Adipose tissue (tissue), 3 donors: ENCODE data around the gene KRT28. TPM values are rescaled to one million over a fixed set of nuclear protein-coding genes. Genes with fewer than 3 reads are reported as not detected.
A peak's percentile ranks its signal among the peaks of the same experiment; 100 is the strongest.
"Not testable (repeated sequence)": the region's sequence is repeated elsewhere in the genome, so short reads cannot be mapped to it uniquely, and the experiment has no call there.

Source experiments
- H3K27ac ChIP-seq: one replicate; pipeline ENCODE4 v1.5.1; 2013; ENCODE audit warnings: low read depth, low read length
- WGBS, 3 donors: extraction: QIAGEN DNeasy Blood & Tissue Kit; methylation state at CpG; one replicate each; pipeline ENCODE4 v1.1.7; 2013; 5-methylcytosine and 5-hydroxymethylcytosine counted together
- polyA plus RNA-seq, 3 donors: library from polyadenylated mRNA; stranded (reverse); fragments of 200-250 nt; gene quantifications; one replicate each; pipeline ENCODE4 v1.2.3, GENCODE V29; 2013
- donor health status: healthy with polysubstance abuse.
- donor health status: Bipolar disorder and iron deficiency.
- donor health status: healthy.

Gene KRT28
- polyA plus RNA-seq, 3 donors, result not detected

DNA sequence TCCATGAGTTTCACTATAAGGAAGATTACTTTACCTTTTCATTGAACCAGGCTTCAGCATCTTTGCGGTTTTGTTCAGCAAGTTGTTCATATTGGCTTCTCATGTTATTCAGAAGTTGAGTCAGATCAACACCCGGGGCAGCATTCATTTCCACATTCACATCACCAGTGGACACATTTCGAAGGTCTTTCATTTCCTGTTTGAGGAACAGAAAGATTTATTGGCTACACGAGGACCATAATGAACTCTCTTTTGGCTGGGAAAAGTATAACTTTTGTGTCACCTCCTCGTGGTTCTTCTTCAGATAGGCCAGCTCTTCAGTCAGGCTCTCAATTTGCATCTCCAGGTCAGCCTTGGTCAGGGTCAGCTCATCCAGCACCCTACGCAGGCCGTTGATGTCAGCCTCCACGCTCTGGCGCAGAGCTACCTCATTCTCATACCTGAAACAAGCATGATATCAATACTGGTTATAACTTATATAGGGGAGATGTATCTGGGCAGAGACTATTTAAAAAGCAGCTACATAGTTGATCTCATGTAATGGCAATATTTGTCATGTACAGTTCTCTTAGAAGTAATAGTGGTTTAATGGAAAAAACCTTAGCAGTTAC, 20.6 kb upstream of the KRT28 start:
- no peak overlapping the region for H3K27ac ChIP-seq
- WGBS, 3 donors, result 79 to 88% (median 87%) methylated on average over 9 of the region's 9 CpGs

DNA sequence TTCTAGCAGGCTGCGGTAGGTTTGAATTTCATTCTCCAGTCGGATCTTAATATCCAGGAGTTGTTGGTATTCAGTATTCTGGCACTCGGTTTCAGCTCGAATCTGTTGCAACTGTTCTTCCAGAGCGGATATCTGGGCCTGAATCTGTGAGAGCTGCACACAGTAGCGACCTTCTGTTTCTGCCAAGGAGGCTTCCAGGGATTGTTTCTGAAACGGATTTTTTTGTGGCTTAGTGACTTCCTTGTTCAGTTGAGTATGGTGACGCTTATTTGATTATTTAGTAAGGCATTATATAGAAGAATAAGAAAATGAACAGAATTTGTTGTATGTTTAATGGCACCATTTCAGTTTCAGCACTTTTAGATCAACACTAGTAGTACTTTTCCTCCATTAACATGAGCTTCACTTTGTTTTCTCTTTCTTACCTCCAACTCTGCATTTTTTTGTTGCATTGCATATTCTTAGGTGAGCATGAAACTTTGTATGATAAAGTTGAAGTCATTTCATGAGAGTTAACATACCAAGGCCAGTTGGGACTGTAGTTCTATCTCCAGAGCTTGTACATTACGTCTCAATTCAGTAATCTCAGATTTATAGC, 19.9 kb upstream of the KRT28 start:
- WGBS, 3 donors, result 31 to 56% (median 47%) methylated on average over 9 of the region's 9 CpGs
- H3K27ac ChIP-seq, result peak overlapping the region; percentile 68

DNA sequence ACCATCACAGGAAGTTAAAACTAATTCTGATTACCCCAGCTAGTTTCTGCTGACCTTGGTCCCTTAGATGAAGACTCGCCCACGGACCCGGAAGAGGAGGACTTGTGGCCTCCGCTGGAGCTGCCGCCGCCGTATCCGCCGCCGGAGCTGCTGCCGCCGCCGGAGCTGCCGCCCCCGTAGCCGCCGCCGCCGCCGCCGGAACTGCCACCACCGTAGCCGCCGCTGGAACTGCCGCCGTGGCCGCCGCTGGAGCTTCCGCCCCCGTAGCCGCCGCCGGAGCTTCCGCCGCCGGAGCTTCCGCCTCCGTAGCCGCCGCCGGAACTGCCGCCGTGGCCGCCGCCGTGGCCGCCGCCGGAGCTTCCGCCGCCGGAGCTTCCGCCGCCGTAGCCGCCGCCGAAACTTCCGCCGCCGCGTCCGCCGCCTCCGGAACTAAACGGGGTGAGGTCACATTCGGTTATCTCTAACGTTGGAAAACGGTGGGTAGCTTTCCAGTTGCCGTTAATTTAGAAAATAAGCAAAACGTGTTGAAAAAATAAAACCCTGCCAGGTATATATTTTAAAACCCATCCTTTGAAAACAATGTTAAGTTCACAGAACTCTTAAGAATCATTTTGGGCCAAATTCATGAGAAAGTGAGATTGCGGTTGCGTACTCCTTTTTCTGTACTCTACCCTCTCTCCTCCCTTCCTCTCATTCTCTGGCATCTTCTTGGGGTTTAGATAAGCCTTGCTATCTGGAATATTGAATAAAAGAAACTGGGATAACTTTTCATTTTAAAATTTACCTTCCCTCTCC, 19.2 kb upstream of the KRT28 start:
- H3K27ac ChIP-seq, result peak overlapping the region; percentile 77
- 1 to 2% (median 1%) methylated on average over 63 to 73 of the region's 73 CpGs for WGBS, 3 donors

DNA sequence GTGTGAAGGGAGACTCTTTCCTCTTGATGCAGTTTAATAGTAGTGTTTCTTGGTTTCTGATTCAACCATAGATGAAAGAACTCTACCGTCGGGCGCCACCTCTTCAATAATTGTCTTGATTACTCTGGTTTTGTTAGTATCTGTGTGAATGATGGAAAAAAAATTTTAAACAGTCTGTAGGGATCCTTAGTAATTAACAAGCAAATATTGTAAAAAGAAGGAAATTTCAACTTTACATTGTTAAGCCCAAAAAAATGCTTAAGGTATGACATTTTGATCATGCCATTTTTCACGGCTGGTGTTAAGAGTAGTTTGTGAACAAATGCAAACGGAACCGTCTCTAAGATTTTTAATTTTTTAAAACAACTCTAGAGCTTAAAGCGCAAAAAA, 18.6 kb upstream of the KRT28 start:
- WGBS, 3 donors, result 14 to 22% (median 17%) methylated on average over 7 of the region's 7 CpGs
- H3K27ac ChIP-seq, result peak overlapping the region; percentile 77

DNA sequence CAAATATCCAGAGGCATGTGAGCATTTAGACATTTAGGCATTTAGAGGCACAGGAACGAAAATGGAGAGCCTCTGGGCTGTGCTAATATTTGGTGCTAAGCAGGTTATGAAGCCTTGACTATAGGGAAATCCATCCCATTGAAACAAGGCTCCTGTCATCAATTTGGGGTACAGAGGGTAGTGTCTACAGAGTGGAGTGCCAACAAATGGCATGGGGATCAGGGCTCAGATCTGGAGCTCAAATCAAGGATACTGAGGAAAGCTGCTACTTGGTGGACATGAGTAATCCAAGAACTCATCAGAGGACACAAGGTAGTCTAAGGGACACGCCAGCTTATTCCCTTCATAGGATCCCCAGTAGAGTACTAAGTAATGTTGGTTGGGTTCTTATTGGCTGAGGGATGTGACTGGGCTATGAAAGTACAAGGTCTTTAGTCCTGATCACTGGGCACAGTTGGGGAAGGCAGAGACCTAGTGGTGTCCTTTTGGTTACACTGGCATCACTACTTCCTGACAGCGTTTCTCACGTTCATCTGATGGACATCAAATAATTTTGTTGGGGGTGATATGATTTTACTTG, 17.4 kb upstream of the KRT28 start:
- 94 to 98% (median 96%) methylated on average over 4 of the region's 4 CpGs for WGBS, 3 donors
- H3K27ac ChIP-seq, result no peak overlapping the region

DNA sequence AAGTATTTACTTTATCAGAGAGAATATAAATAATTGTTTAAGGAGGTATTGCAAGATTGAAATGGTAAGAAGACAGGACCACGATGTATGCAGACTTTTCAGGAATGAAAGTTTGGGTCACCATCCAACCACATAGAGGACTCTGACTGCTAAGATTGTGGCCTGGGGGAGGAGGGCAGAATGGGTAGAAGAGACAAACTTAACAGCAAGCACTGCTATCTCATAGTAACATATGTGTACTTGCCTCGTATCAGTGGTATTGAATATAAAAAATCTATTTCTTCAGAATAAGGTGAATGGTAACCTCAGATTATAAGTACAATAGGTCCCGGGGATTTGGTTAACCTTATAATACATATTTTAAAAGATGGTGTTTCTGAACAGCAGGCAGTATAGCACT, 16.8 kb upstream of the KRT28 start:
- WGBS, 3 donors, result 88 to 94% (median 93%) methylated on average over 3 of the region's 3 CpGs

DNA sequence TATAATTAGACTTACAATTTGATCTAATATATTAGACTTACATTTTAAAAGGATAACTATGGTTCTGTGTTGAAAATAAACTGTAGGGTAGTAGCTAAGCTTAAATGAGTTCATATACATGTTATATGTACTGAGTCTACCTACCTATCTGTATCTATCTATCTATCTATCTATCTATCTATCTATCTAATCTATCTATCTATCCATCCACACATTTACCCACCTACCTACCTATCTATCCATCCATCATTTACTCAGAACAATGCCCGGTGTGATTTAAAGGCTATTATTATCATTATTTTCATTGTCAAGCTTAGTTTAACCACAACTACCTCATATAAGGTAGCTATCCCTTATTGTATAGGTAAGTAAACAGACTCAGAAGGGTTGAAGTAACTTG, 15.6 kb upstream of the KRT28 start:
- WGBS, 3 donors, result 92 to 100% (median 94%) methylated on average over 1 of the region's 1 CpG

More for the DNA sequence above, 16.8 kb upstream of the KRT28 start:
- H3K27ac ChIP-seq, result no peak overlapping the region

DNA sequence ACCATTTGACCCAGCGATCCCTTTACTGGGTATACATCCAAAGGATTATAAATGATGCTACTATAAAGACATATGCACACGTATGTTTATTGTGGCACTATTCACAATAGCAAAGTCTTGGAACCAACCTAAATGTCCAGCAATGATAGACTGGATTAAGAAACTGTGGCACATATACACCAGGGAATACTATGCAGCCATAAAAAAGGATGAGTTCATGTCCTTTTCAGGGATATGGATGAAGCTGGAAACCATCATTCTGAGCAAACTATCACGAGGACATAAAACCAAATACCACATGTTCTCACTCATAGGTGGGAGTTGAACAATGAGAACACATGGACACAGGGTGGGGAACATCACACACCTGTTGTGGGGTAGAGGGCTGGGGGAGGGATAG, 14.9 kb upstream of the KRT28 start:
- H3K27ac ChIP-seq, result not testable (repeated sequence)
- WGBS, 3 donors, result 79 to 87% (median 86%) methylated on average over 3 of the region's 3 CpGs

More for the DNA sequence above, 15.6 kb upstream of the KRT28 start:
- H3K27ac ChIP-seq, result no peak overlapping the region

DNA sequence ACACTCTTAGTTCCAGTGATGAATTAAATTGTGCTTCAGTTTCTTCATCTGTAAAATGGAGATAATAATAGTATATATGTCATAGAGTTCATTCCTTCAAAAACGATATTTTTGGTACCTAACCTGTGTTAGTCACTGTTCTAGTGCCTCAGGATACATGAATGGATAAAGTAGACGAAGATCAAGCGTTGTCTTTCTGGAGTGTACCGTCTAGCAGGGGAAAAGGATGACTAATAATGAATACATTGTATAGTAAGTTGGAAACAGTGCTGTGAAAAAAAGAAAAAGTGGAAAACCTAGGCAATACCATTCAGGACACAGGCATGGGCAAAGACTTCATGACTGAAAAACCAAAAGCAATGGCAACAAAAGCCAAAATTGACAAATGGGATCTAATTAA, 14.0 kb upstream of the KRT28 start:
- H3K27ac ChIP-seq, result no peak overlapping the region
- 59 to 73% (median 72%) methylated on average over 4 of the region's 4 CpGs for WGBS, 3 donors

DNA sequence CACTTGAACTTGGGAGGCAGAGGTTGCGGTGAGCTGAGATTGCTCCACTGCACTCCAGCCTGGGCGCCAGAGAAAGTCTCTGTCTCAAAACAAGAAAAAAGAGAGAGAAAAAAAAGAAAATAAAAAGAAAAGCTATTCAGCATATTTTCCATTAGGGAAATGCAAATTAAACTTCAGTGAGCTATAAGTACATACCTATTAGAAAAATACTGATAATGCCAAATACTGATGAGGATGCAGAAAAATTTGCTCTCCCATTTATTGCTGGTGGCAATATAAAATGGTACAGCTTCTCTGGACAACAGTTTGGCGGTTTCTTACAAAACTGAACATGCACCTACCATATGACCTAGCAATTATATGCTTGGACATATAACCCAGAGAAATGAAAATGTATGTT, 12.9 kb upstream of the KRT28 start:
- WGBS, 3 donors, result 68 to 84% (median 83%) methylated on average over 3 of the region's 3 CpGs
- H3K27ac ChIP-seq, result no peak overlapping the region

DNA sequence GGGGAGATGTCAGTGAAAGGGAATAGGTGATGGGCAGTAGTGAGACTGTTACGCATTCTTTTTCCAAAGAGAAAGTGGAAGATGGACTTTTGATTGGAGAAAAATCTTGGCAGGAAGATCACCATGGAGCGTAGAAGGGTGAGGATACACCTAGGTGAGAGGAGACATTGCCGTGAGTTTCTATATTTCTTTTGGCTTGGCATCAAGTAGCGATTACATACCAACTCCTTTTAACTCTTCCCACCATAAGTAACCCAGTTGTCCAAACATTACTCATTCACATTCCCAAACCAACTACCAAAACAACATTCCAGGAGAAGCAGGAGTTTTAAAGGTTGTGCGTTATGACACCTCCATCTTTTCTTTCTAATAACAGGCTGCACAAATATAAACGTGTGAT, 10.7 kb upstream of the KRT28 start:
- no peak overlapping the region for H3K27ac ChIP-seq
- 54 to 73% (median 73%) methylated on average over 6 of the region's 6 CpGs for WGBS, 3 donors

DNA sequence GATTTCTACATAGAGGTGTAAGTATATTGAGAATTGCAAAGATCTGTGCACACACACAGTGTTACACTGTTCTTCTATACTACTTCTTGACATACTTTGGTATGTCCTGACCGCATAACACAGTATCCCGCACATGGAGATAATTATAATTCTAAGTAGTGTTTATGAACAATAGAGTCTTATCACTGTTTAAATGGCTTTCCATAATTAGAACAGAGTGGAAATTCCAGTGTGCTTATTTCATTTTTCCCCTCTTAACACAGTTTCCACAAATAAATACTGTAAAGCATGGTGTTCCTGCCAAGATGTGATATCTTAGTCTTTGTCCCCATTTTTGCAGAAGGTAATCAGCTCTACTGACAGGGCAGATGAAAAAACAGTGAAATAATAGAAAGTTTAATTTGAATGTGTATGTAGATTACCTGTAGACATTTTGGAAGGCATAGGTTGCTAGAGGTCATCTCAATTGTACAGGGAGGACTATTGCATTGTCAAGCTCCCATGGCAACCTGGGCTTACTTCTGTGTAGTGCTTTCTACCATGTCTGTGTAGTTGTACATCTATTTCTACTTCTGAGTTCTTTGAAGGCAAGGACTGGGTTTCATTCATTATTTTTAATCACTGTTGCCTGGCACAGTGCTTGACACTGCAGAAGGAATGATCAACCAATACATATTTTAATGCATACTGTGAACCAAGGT, 10.1 kb upstream of the KRT28 start:
- H3K27ac ChIP-seq, result no peak overlapping the region
- WGBS, 3 donors, result 43 to 61% (median 58%) methylated on average over 2 of the region's 2 CpGs

DNA sequence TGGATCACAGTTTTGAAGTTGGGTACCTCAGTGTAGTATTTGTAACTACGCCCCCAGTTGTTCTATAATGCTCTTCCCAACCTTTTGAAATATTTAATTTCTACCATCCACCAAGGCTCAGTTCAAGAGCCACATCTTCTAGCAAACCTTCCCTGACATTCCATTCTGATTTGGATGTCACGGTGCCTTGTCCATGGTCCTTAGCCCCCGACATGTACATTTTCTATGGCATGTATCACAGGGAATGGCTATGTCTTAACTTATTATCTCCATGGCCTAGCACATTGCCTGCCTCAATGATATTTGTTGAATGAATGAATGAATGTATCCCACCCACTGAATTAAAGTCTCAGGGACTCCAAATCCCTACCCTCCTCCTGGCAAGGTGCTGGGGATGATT, 6.4 kb upstream of the KRT28 start:
- WGBS, 3 donors, result 75 to 85% (median 83%) methylated on average over 3 of the region's 3 CpGs
- H3K27ac ChIP-seq, result no peak overlapping the region

DNA sequence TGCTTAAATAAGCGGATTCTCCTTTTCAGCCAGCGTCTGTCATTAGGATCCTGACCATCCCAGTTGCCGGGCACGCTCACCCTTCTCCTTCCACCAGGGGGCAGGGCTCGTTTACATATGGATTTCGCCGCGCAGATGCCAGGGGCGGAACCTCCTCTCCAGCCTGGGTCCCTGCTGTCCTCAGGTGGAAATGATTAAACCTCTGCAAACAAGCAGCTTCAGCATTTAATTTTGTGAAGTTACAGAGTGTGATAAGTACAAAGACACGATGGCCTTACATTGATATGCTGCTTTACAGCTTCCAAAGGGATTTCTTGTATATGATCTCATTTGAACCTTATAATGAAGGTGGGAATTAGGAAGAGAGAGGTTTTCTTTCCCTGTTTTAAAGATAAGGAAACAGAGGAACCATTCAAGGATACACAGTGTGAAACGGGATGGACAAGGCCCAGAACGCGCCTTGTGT, 3.9 kb upstream of the KRT28 start:
- WGBS, 3 donors, result 6 to 15% (median 13%) methylated on average over 13 of the region's 13 CpGs
- no peak overlapping the region for H3K27ac ChIP-seq

DNA sequence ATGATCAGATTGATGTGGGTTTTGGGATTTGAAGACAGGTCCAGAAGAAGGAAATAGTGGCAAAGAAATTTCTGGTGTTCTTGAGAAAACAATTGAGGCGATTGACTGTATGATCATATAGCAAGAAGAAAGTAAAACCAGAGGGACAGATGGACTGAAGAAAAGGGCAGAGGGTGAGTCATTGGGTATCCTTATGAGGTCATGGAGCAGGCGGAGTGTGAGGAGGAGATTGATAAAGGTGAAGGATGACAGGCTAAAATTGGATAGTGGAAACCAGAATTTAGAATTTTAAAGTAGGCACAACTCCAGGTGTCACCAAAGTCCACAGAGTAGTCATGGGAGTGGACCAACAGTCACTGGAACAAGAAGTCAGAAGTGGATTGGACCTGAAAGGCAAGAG, 1.4 kb upstream of the KRT28 start:
- WGBS, 3 donors, result 62 to 82% (median 76%) methylated on average over 2 of the region's 2 CpGs
- no peak overlapping the region for H3K27ac ChIP-seq

DNA sequence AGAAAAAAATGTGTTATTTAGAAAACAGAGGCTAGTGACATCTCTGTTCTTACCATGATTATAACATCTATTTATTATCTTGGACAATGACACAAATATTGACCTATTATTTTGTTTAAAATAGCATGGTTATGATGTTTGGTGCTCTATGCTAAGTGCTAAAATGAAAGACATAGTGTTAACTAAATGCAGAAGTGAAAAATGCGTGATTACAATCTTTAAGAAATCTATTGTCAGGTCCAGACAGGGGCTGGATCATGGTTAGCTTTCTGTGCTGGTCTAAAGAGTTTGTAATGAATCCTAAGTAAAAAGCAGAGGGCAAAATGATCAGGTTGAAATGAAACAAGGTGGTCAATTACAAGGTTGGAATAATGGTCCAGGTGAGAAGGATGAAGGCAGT, 622 bp upstream of the KRT28 start:
- no peak overlapping the region for H3K27ac ChIP-seq
- WGBS, 3 donors, result 71 to 78% (median 72%) methylated on average over 1 of the region's 1 CpG

DNA sequence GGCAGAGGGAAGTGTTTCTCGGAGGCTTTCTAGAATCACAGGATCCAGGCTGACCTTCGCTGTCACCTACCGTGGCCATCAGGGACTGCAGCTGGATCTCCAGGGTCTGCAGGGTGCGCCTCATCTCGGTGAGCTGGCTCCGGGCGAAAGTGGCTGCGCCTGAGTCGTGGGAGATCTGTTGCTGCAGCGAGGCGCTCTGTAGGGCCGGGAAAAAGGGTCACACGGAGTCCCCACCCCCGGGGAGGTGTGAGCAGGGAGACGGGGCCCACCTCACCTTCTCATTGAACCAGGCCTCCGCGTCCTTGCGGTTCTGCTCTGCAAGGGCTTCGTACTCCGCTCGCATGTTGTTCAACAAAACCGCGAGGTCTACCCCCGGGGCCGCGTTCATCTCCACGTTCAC, 2.9 kb downstream of the KRT28 start:
- H3K27ac ChIP-seq, result no peak overlapping the region
- 71 to 83% (median 82%) methylated on average over 27 of the region's 27 CpGs for WGBS, 3 donors

DNA sequence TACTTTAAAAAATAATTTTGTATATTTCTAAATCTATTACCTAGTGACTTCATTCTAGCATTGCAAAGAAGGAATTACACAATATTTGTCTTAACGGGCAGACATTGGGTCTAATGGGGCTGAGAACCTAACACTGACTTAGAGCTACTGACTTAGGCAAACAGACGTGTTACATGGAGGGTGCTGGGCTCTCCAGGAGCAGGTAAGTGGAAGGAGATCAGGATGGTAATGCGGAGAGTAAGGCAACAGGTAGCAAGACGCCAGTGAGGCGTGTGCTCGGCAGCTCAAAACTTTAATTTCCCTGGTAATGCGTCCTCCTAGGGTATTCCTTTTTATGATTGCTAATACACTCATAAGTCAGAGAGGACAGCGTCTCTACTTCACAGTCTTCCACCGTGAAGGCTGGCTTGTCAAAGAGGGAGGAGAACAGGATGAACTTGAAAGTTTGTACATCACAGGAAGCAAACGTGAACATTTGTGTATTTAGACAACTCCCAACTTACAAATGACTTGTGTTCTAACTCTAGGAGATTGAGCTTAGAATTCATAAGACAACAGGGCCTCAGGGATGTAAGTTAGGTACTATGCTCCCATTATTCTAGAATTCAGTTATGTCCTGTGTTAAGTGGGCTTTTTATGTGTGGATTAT, 4.6 kb downstream of the KRT28 start:
- WGBS, 3 donors, result 66 to 83% (median 81%) methylated on average over 10 of the region's 10 CpGs
- no peak overlapping the region for H3K27ac ChIP-seq
